Muscle of back (tissue), 11 donors: ENCODE results near the gene NUP214. TPM values are rescaled to one million over a fixed set of nuclear protein-coding genes. Genes with fewer than 3 reads are reported as not detected.
"Not testable (repeated sequence)": the region's sequence is repeated elsewhere in the genome, so short reads cannot be mapped to it uniquely, and the experiment has no call there.

Experiments
- DNase-seq, 3 donors: peaks; one replicate each; pipeline versions ENCODE4 v3.0.0 to v3.0.0-alpha.2; 2013
- polyA plus RNA-seq, 10 donors: library from polyadenylated mRNA; unstranded; fragments of 120-200 nt; gene quantifications; one replicate each; pipeline ENCODE4 v1.2.1, GENCODE V29; 2013; ENCODE audit not compliant: insufficient read length in 10 of 10

The NUP214 gene
- polyA plus RNA-seq, 10 donors: 24.6 to 36.8 (median 30.1) TPM

GRCh38 chr9:131115360-131115742, 10.0 kb upstream of the NUP214 start:
- DNase-seq: not testable (repeated sequence)

- peak in 1 of 3 donors; percentile 11 for DNase-seq
Measured at GRCh38 chr9:131116281-131117120, 8.9 kb upstream of the NUP214 start.

- DNase-seq: no peak
Measured at GRCh38 chr9:131117121-131117761, 8.1 kb upstream of the NUP214 start.

- no peak for DNase-seq
Measured at GRCh38 chr9:131117762-131118145, 7.6 kb upstream of the NUP214 start.

- no peak for DNase-seq
Measured at GRCh38 chr9:131119600-131119999, 5.8 kb upstream of the NUP214 start.

- DNase-seq: no peak
Measured at GRCh38 chr9:131120620-131121228, 4.7 kb upstream of the NUP214 start.

GRCh38 chr9:131121346-131121745, 4.0 kb upstream of the NUP214 start:
- no peak for DNase-seq

- no peak for DNase-seq
Measured at GRCh38 chr9:131122158-131122557, 3.2 kb upstream of the NUP214 start.

- no peak for DNase-seq
Measured at GRCh38 chr9:131125038-131125287, 423 bp upstream of the NUP214 start.

GRCh38 chr9:131126059-131126426, 657 bp downstream of the NUP214 start:
- DNase-seq: no peak

GRCh38 chr9:131129183-131129582, 3.8 kb downstream of the NUP214 start:
- no peak for DNase-seq

GRCh38 chr9:131138676-131139075, 13.3 kb downstream of the NUP214 start:
- DNase-seq: no peak

- no peak for DNase-seq
Measured at GRCh38 chr9:131140112-131140511, 14.7 kb downstream of the NUP214 start.

GRCh38 chr9:131140550-131140949, 15.2 kb downstream of the NUP214 start:
- DNase-seq: no peak

GRCh38 chr9:131142160-131142559, 16.8 kb downstream of the NUP214 start:
- DNase-seq: no peak

GRCh38 chr9:131144201-131144600, 18.8 kb downstream of the NUP214 start:
- no peak for DNase-seq

GRCh38 chr9:131145245-131145644, 19.9 kb downstream of the NUP214 start:
- no peak for DNase-seq

GRCh38 chr9:131146186-131146585, 20.8 kb downstream of the NUP214 start:
- DNase-seq: no peak

GRCh38 chr9:131148276-131148675, 22.9 kb downstream of the NUP214 start:
- no peak for DNase-seq

GRCh38 chr9:131148966-131149687, 23.7 kb downstream of the NUP214 start:
- no peak for DNase-seq

- DNase-seq: no peak
Measured at GRCh38 chr9:131149688-131150053, 24.3 kb downstream of the NUP214 start.

- DNase-seq: no peak
Measured at GRCh38 chr9:131153595-131153994, 28.2 kb downstream of the NUP214 start.

GRCh38 chr9:131158673-131159072, 33.3 kb downstream of the NUP214 start:
- not testable (repeated sequence) for DNase-seq
